Prostate gland (tissue), 2 donors: ENCODE measurements around the gene SLFN5.

Source experiments
- CTCF ChIP-seq, 4 experiments: fragments of 200-600 bp in 2 of 4; fragments of 450-650 bp in 2 of 4; sonication (generic) in 2 of 4; IDR thresholded peaks; 1 replicate in 3 of 4; 2 replicates in 1 of 4; pipeline ENCODE4 v1.5.1; 2016 to 2019; ENCODE audit warnings: antibody characterized with exemption in 4 of 4, mild to moderate bottlenecking in 2 of 4, moderate library complexity in 2 of 4
- POLR2A ChIP-seq: fragments of 450-650 bp; IDR thresholded peaks from one replicate; pipeline ENCODE4 v1.6.1; 2016; ENCODE audit warnings: antibody characterized with exemption, mild to moderate bottlenecking

GRCh38 chr17:35229638-35230037, 13.2 kb upstream of the SLFN5 start:
- no peak for TF ChIP-seq CTCF (IDR thresholded peaks at IDR 0.05)
- no peak for TF ChIP-seq POLR2A
